HG03571 (cell line): ENCODE data around the gene LGALS7.

Source experiments
- ATAC-seq: cut with Tn5 transposase; IDR thresholded peaks from one replicate; pipeline ENCODE4 v1.9.1; 2021; ENCODE audit not compliant: unreplicated experiment

Gene LGALS7

GRCh38 chr19:38727868-38728660 lies 45.3 kb downstream of the LGALS7 start:
- no peak for ATAC-seq

GRCh38 chr19:38727306-38727867 lies 45.9 kb downstream of the LGALS7 start:
- no peak for ATAC-seq

- no peak for ATAC-seq
These were observed 46.5 kb downstream of the LGALS7 start for GRCh38 chr19:38726761-38727301.

GRCh38 chr19:38726284-38726673 lies 47.0 kb downstream of the LGALS7 start:
- ATAC-seq = no peak

- ATAC-seq = no peak
These were observed 47.6 kb downstream of the LGALS7 start for GRCh38 chr19:38725469-38726283.

- no peak for ATAC-seq
These were observed 49.1 kb downstream of the LGALS7 start for GRCh38 chr19:38723990-38724854.

GRCh38 chr19:38723606-38723965 lies 49.7 kb downstream of the LGALS7 start:
- ATAC-seq = no peak

- no peak for ATAC-seq
These were observed 50.2 kb downstream of the LGALS7 start for GRCh38 chr19:38722947-38723605.

- no peak for ATAC-seq
These were observed 51.1 kb downstream of the LGALS7 start for GRCh38 chr19:38721979-38722773.

- no peak for ATAC-seq
These were observed 51.8 kb downstream of the LGALS7 start for GRCh38 chr19:38721496-38721895.
